Urothelium cell line (cell line): ENCODE measurements around the gene COMMD1.
"Not testable (repeated sequence)": the region's sequence is repeated elsewhere in the genome, so short reads cannot be mapped to it uniquely, and the experiment has no call there.

ENCODE experiments used
- DNase-seq: peaks from one replicate; pipeline ENCODE4 v3.0.0; 2011; ENCODE audit warnings: low spot score, mixed read lengths
- FAIRE-seq: peaks from 2 replicates; lab custom pipeline; 2011; peaks lifted over from hg19 to GRCh38; lab: Jason Lieb, UNC

Gene COMMD1

DNA sequence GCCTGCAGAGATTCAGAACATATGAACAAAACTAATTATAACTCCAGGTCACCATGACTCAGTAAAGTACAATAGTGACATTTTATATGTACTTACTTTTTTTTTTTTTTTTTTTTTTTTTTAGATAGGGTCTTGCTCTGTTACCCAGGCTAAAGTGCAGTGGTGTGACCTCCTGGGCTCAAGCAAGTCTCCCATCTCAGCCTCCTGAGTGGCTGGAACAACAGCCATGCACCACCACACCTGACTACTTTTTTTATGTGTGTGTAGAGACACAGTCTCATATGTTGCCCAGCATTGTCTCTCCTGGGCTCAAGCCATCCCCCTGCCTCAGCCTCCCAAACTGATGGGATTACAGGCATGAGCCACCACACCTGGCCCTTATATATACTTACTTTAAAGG lies 159.8 kb downstream of the COMMD1 start:
- DNase-seq (no peak), FAIRE-seq (no peak)

DNA sequence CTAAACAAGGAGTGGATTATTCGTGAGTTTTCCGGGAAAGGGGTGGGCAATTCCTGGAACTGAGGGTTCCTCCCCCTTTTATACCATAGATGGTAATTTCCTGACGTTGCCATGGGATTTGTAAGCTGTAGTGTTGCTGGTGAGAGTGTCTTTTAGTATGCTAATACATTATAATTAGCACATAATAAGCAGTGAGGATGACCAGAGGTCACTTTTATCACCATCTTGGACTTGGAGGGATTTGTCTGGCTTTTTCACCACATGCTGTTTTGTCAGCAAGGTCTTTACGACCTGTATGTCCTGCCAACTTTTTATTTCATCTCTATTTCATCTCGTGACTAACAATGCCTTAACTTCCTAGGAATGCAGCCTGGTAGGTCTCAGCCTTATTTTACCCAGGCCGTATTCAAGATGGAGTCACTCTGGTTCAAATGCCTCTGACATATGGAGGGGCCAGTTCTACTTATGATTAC lies 165.7 kb downstream of the COMMD1 start:
- FAIRE-seq (no peak), DNase-seq (no peak)

DNA sequence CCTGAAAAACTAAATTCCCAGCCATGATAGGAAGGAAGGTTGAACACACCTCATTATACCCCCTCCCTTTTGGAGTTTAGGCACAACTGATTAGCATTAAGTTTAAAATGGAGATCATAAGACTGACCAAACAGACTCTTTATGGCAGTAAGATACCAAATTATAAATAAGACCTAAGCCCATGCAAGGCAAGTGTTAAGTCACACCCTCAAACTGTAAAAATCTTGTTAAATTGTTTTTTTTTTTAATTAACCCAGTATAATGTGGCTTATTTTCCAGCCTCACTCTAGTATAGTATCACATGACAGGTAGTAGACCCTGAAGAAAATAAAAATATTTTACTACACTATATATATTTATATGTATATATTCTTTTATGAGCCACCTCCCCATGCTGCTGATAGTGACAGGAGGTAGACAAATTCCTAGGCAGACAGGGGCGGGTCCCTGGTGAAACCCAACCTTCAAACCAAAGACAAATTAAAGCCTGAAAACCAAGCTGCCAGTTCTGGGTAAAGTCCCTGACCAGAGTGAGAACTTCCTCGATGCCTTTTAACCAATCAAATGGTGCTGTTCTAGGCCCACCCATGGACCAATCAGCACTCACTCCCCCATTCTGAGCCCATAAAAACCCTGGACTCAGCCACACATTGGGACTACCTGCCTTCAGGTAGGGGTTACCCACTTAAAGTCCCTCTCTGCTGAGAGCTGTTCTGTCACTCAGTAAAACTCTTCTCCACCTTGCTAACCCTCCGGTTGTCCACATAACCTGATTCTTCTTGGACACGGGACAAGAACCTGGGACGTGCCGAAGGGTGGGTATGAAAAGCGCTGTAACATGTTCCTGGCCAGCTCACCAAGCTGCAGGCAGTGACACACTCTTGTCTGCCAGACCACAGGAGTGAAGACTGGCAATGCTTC lies 166.5 kb downstream of the COMMD1 start:
- FAIRE-seq, result no peak

DNA sequence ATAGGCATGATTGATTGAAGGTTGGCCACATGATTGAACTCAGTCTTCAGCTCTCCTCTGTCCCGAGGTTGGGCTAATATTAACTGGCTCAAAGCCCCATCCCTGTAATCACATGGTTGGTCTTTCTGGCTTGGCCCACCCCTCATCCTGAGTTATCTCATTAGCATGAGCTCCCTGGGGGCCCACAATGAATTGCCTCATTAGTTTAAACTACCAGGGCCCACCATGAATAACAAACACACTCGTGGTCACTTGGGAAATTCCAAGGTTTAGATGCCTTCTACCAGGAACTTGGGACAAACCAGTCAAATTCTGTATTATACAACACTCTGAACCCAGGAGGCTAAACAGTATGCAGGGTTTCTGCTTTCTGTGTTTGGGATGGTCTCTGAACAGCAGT lies 168.8 kb downstream of the COMMD1 start:
- DNase-seq (no peak), FAIRE-seq (no peak)

More for the DNA sequence above, 166.5 kb downstream of the COMMD1 start:
- no peak for DNase-seq

DNA sequence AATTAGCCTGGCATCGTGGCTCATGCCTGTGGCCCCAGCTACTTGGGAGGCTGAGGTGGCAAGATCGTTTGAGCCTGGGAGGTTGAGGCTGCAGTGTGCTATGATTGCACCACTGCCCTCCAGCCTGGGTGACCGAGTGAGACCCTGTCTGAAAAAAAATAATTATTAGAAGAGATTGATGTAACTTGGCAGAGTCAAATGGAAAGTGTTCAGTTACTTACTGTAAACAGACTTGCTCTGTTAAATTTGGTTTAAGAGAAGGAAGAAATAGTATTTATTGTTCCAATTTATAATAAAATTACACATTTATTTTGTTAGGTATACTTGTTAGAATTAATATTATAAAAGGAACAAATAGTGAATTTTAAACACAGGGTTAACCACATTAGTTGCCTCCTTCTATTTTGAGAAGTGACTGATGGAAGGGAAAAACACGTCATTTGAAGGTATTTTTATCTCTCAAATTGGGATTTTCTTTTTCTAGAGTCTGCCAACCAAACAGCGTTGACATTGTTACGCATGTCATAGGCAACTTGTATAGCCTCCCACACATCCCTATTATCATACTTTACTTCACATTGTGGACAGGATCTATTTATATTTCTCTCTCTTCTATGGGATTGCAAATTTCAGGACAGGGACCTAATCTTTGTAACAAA lies 171.6 kb downstream of the COMMD1 start:
- FAIRE-seq, result no peak
- no peak for DNase-seq

DNA sequence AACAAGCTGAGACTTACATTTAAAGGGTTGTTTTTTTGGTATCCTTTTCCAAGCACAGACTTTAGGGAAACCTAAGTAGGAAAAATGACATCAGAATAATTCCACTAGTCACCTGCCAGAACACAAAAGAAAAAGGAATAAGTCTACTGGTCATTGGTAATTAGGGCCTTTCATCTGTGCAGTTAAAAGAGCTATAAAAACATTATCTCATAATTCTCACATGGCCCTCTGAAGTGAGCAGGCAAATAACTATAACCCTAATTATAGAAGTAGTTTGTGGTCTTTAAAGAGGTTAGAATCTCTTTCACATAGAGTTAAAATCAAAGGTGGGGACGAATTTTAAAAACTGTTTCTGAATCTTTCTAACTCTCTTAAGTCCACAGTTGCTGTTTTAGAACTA lies 179.3 kb downstream of the COMMD1 start:
- FAIRE-seq, result no peak
- no peak for DNase-seq

DNA sequence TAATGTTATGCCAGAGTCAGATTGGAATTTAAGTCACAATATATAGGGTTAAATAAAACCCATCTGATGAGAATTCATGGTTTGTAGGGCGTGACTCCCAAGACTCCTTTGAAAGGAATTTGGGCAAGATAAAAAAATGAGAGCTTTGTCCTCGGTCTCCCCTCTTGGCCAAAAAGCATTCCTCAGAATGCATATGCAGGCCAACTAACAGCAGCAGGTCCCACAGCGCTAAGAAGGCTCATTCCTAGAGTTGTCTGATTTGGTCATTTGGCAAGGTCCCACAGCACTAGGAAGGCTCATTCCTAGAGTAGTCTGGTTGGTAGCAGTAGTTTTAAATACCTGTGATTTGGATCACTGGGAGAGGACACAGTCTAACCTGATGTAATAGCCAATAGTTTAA lies 184.2 kb downstream of the COMMD1 start:
- FAIRE-seq, result no peak
- no peak for DNase-seq

DNA sequence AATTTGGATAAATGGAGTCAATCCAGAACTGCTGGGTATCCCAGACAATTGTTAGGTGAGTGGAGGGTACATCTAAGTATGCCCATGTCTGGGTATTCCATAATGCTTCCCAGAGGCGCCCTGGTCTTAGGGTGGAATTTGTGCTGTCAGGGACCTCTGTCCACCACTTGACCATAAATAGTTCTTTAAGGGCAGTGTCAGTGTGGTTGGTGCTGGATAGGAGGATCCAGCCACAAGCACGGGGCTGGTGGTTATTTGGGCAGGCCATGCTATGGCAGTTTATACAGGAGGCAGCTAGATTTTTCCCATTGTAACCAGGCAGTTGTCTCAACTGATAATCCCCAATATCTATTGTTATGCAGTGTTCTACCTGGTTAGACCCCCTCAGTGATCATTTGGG lies 186.0 kb downstream of the COMMD1 start:
- no peak for DNase-seq
- FAIRE-seq, result no peak

DNA sequence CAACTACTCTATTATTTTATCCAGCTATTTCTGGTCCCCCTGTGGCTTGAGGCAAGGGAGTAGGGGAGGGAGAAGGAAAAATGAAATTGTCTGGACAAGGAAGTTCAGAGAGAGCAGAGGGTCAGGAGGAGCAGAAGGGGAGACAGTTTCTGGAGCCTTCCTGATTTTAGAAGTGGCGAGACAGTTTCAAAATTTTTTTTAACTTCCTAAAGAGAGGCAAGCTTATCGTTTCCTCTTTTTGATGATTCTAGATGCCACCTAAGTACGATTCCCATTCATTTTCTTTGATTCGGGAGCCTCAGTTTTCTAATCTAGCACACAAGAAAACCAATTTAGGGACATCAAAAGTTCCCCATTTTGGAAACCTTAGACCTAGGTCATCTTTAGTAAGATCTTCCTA lies 193.6 kb downstream of the COMMD1 start:
- FAIRE-seq (no peak), DNase-seq (no peak)

DNA sequence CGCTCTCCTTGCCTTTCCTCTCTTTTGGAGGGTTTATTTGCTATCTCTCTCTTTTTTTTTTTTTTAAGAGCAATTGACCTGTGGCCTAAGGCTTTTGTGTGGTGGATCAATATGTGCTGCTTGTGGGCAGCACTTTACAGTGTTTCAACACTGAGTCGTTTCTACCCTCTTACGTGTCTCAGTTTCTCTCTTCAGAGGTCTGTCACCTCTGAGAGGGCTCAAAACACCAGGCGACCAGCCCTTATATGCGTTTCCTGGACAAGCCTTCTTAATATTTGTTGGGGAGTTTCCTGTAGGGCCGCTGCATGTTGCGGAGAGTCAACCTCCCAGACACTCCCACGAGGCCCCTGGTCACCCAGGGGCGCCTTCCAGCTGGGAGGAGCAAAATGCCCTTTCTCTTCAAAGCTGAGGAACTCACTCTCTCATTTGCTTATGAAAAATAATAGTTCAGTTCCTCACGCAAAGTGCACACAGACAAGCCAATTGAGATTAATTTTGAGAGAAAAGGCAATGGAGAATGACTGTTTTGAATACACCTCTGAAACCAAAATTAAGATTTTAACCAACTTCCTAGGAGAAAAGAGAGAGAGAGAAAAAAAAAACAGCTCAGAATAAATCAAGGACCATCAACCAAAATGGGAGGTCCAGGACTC lies 194.2 kb downstream of the COMMD1 start:
- FAIRE-seq, result no peak
- DNase-seq, result no peak

DNA sequence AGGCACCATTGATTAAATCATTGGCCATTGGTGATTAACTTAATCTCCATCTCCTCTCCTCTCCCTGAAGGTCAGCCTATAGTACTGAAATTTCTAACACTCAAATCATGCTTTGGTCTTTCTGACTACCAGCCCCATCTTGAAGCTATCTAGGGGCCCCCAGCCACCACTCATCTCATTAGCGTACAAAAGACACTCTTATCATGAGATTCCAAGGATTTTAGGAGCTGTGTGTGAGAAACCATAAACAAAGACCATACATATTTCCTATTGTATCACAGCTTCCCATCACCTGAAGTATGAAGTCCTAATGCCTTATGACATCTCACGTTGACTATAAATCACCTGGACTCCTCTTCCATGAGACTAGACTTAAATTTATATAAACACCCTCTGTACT lies 196.4 kb downstream of the COMMD1 start:
- no peak for FAIRE-seq
- DNase-seq, result no peak

DNA sequence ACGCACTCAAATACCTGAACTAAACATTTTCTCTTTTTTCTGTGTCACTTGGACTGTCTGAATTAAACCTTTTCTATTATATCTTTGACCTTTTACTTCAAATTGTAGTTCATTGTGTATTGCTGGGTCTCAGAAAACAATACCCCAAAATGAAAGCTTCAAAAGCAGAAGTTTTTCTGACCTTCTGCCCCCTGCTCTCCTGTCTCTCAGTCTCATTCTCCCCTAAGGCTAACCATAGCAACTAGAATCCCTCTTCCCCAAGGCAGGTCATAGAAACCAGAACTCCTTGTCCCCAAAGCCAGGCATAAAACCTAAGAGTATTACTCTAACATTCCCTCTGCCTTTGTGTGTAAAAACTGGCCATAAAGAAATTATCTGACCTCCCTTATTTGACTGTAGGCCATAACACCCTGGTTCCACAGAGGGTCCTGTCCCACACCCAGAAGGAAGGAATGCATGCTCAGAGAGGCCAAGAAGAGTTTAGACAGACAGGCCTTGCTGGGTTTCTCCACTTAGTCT lies 197.0 kb downstream of the COMMD1 start:
- DNase-seq (no peak), FAIRE-seq (no peak)

DNA sequence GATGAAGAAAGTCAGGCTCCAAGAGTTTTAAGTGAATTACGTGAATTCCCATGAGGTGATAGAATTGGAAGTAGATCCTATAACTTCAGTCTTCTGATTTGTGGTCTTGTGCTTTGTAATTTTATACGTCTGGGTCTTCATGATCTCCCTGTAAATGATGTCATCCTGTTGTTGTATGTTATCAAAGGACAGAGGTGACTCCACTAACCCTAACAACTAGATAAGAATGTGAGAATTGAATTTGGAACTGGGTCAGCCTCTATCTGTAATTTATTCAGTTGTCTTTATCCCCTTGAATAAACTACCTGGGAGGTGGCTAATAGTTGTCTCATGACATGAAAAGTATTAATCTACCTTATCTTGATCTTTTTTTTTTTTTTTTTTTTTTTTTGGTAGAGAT lies 204.1 kb downstream of the COMMD1 start:
- no peak for FAIRE-seq

DNA sequence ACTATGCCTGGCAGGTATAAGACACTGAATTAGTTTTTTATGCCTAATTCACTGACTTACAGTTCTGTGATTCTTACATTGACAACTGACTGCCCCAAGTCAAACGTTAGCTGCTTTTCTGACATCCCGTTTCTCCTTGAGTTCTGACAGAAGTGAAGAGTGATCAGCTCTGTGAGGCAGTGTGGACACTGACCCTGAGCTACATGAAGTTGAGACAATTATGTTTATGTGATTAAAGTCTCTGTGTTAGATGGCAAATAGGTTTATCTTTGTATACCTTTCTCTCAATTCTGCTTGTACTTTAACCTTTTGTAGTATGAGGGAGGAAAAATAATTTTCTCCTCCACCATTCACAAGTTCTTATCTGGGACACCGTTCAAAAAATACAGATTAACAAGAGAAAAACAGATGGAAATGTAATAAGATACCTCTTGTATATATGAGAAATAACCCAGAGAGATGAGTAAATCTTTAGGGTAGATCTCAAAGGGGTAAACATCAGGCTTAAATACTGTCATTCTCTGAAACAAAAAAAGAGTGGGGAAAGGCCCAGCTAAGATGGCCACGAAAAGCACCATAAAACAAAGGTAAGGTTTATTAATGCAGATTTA lies 205.0 kb downstream of the COMMD1 start:
- DNase-seq, result no peak
- peak; percentile 13 for FAIRE-seq

More for the DNA sequence above, 204.1 kb downstream of the COMMD1 start:
- DNase-seq, result no peak

DNA sequence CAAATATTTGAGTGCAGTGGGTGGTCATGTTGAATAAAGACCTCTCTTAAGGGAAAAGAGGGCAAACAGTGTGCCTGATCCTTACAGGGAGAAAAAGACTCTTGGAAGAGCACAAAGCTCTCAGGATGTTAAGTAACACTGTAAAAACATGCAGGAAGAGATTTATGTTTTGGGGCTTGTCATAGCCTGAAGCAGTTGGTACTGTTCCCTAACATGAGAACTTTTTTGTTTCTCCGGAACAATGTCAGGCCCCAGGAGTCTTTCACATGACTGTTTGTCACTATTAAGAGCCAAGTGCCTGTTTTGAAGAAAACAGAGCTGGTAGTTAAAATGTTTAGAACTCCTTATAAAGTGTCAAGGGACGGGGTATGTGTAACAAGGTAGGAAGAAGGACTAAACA lies 206.7 kb downstream of the COMMD1 start:
- FAIRE-seq (no peak), DNase-seq (no peak)

DNA sequence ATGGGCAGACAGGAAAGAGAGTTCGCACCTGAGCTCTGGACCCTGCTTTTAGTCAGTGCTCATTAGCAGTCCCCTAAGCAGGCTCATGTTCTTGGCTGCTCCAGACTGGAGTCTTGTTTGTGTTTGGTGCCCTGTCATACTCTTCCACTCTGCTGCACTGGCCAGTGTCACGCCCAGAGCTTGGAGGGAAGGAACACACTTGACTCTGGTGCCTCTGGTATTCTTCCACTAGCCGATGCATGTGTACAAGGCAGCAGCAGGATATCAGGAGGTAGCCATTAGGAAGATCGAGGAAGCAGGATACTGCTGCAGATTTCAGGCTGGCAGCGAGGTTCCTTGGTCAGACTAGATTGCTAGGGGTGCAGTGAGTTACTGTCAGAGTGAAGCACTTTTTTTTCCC lies 209.1 kb downstream of the COMMD1 start:
- FAIRE-seq (no peak), DNase-seq (no peak)

DNA sequence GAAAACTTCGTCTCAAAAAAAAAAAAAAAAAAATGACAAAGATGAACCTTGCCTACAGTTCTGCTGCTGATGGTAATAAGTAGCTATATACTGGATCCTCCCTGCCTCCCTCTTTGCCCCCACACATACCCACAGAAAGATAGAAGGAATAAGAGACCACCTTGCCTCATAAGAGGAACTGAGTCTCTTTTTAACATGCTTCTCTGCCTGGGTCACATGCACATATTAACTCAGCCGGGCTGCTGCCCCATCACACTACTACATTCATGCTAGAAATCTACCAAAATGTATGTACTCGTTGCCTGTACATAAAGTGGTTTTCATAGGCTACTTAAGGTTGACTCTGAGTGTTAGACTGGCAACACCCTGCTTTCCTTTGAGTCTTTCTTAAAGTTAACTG lies 211.5 kb downstream of the COMMD1 start:
- DNase-seq (no peak), FAIRE-seq (no peak)

DNA sequence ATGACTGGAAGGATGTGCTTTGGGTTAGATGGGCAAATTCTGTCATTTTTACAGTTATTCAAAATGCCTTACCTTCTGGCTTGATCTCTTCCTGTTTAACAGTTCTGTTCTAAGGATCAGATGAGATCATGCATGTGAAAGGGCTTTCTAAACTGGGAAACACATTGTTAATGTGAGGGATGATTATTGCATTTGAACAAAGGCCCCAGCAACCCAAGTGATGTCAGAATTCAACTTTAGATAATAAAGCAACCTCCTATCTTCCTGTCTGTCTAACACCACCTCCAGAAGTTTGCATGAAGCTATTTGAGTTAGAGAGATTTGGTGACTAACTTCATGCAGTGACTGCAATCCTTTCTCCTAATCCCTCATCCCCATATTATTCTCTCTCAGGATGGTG lies 212.7 kb downstream of the COMMD1 start:
- FAIRE-seq (no peak), DNase-seq (no peak)

DNA sequence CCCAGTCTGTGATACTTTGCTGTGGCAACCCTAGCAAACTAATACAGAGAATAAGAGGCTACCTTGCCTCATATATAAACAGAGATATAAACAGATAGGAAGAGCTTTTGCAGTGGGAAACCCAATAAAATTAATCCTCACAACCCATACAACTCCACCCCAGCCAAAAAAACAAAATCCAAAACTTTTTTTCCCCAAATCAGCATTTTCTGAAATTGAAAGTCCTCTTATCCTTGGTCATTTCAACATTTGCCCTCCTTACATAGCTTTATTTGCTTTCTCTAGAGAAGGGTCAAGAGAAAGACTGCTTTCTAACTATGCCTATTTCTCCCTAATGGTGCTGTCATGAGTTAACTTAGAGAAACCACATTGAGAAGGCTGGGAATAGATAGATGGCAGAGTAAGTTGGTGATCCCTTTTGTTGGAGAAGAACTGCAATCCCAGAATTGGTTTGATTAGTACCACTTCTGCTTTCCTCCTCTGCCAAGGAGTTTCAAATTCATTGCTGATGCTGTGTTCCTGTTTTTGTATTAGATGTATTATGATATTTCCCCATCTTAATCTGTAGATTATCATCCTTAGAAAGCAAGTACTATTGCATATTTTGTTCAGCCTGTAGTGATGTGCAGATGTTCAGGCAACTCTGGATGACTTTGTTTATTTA lies 214.0 kb downstream of the COMMD1 start:
- no peak for FAIRE-seq
- DNase-seq, result no peak

DNA sequence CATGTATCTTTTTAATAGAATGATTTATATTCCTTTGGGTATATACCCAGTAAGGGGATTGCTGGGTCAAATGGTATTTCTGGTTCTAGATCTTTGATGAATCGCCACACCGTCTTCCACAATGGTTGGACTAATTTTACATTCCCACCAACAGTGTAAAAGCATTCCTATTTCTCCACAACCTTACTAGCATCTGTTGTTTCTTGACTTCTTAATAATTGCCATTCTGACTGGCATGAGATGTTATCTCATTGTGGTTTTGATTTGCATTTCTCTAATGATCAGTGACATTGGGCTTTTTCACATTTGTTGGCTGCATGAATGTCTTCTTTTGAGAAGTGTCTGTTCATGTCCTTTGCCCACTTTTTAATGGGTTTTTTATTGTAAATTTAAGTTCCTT lies 220.8 kb downstream of the COMMD1 start:
- FAIRE-seq, DNase-seq: not testable (repeated sequence)
